GM12874 (cell line): ENCODE data around the gene TMEM129.

Experiments used
- TF ChIP-seq, protein P1 (sequence below): IDR thresholded peaks from 2 replicates; pipeline ENCODE4 v1.5.1; 2011; ENCODE audit warnings: low read depth, mild to moderate bottlenecking, control low read depth, low read length, moderate library complexity; ENCODE audit not compliant: insufficient read depth

TMEM129 gene

DNA sequence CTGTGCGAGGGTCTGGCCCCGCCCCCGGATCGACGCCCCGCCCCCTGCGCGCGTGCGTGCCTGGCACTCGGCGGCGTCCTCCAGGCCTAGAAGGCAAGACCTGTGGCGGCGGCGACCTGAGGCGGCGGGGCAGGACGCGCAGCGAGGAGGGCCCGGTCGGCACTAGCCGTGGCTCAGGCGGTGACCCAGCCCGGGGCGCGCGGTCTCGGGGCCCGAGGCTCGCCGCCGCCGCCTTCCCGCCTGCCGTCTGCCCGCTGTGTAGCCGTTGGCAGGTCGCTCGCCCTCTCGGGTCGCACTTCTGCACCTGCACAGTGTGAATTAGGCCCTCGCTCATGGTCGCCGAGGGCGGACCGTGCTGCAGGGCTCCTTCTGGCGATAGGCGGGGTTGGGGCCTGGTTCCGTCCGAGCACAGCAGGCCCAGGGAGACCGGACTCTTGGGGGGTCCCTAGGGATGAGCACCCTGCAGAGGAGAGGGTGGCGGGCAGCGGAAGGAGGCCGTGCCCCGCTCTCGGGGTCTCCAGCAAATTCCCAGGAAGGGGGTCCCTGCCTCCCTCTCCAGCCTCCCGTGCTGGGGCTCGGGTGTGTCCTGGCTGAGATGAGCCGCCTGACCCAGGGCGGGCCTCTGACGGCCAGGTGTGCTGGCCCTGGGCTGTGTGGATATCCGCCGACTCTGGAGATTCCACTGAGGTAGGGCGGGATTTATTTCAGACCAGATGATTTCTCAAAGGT lies 36.5 kb downstream of the TMEM129 start:
- TF ChIP-seq, protein P1, sequence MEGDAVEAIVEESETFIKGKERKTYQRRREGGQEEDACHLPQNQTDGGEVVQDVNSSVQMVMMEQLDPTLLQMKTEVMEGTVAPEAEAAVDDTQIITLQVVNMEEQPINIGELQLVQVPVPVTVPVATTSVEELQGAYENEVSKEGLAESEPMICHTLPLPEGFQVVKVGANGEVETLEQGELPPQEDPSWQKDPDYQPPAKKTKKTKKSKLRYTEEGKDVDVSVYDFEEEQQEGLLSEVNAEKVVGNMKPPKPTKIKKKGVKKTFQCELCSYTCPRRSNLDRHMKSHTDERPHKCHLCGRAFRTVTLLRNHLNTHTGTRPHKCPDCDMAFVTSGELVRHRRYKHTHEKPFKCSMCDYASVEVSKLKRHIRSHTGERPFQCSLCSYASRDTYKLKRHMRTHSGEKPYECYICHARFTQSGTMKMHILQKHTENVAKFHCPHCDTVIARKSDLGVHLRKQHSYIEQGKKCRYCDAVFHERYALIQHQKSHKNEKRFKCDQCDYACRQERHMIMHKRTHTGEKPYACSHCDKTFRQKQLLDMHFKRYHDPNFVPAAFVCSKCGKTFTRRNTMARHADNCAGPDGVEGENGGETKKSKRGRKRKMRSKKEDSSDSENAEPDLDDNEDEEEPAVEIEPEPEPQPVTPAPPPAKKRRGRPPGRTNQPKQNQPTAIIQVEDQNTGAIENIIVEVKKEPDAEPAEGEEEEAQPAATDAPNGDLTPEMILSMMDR: no peak

GRCh38 chr4:1683736-1684505 lies 37.2 kb downstream of the TMEM129 start, which contains the start of gene FAM53A:
Gene FAM53A, minus strand, starts transcription at chr4:1684313. Its CDS starts 15,572 bp downstream, at chr4:1668741.
- TF ChIP-seq, protein P1: no peak

GRCh38 chr4:1683261-1683735 lies 37.8 kb downstream of the TMEM129 start:
- TF ChIP-seq, protein P1: no peak

- TF ChIP-seq, protein P1: no peak
Measured at GRCh38 chr4:1682860-1683259, 38.3 kb downstream of the TMEM129 start.

DNA sequence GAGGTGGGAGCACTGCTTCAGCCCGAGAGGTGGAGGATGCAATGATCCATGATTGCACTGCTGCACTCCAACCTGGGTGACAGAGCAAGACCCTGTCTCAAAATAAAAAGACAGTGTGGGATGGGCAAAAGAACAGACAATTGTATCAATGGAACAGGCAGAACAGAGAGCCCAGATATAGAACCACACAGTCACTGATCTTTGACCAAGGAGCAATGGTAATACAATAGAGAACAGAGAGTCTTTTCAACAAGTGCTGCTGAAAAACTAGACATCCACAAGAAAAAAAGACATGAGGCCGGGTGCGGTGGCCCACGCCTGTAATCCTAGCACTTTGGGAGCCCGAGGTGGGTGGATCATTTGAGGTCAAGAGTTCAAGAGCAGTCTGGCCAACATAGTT lies 42.9 kb downstream of the TMEM129 start:
- TF ChIP-seq, protein P1: no peak

DNA sequence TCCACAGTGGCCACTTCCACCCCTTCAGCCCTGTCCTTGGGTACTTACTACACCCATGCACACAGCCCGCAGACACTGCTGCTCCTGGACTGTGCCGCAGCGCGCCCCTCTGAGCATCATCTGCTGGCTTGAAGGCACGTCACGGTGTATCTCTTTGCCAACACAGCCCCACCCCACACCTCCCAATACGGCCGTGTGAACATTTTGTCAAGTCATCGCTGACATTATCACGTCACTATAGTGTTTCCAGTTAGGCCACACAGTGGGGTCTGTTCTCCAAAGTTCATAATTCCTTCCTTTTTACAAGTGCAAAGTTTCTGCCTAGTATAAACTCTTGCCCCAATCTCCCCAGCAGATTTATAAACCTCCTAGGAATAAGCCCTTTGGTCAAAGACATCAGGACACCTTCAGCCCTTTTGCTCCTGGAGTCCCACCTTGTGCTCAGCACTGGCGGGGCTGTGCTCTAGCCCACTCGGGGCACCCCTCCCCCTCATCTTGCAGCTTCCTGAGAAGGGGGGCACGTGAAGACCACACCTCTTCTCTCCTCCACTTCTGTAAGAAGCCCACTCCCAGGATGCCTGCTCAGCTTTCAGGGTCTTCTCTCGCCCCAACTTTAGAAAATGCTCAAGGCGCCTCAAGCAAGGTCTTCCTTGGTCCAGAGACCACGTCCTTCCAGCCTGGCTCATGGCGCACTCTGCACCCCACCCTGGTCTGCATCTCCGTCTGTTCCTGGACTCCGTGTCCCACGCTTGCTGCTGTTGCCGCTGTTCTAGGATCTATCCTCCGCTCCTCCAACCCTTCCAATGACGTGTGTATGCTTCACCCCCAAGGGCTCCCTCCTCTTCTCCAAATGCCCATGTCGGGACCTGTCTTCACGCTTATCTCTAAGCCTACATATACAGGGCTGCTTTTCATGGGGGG lies 44.3 kb downstream of the TMEM129 start:
- TF ChIP-seq, protein P1: no peak

- TF ChIP-seq, protein P1: no peak
Measured at GRCh38 chr4:1675802-1676137, 45.4 kb downstream of the TMEM129 start.
